H1 (cell line): ENCODE measurements around the gene KCP. TPM values are rescaled to one million over a fixed set of nuclear protein-coding genes. Genes with fewer than 3 reads are reported as not detected.

Experiments
- CTCF ChIA-PET: fragments of 300-600 bp; sonication (Branson Sonifier 250); formaldehyde crosslinking; loops from one replicate; lab custom pipeline; 2021; ENCODE audit not compliant: partially characterized antibody; lab: Charles Lee
- POLR2A ChIA-PET: fragments of 300-600 bp; sonication (Branson Sonifier 250); formaldehyde crosslinking; loops from one replicate; lab custom pipeline; 2021; ENCODE audit warnings: inconsistent platforms; ENCODE audit not compliant: partially characterized antibody; lab: Charles Lee
- DNase-seq, 2 experiments: peaks; one replicate each; pipeline versions ENCODE4 v3.0.0 to v3.0.0-alpha.2; 2010 to 2022; ENCODE audit warnings: low spot score in 2 of 2, low read depth in 1 of 2, mixed read lengths in 1 of 2
- FAIRE-seq: peaks from 2 replicates; lab custom pipeline; 2011; peaks lifted over from hg19 to GRCh38; lab: Jason Lieb, UNC
- H2AFZ ChIP-seq: 2 replicates; pipeline ENCODE4 v1.8.1; 2012; ENCODE audit warnings: low read length, inconsistent platforms
- H2AK5ac ChIP-seq: 2 replicates; pipeline ENCODE4 v1.6.1; 2013; ENCODE audit warnings: low read depth, low read length
- H2BK120ac ChIP-seq: replicated peaks from 2 replicates; pipeline ENCODE3; 2013; ENCODE audit warnings: low read depth, low read length, inconsistent platforms
- H2BK12ac ChIP-seq: 2 replicates; pipeline ENCODE4 v1.6.1; 2013; ENCODE audit warnings: low read depth, low read length
- H2BK15ac ChIP-seq: 2 replicates; pipeline ENCODE4 v1.6.1; 2013; ENCODE audit warnings: low read length
- H2BK20ac ChIP-seq: 2 replicates; pipeline ENCODE4 v1.6.1; 2013; ENCODE audit warnings: low read length
- H2BK5ac ChIP-seq: 2 replicates; pipeline ENCODE4 v1.6.1; 2013; ENCODE audit warnings: low read depth, low read length
- H3K14ac ChIP-seq: 2 replicates; pipeline ENCODE4 v1.6.1; 2013; ENCODE audit warnings: inconsistent platforms; ENCODE audit not compliant: insufficient read length
- H3K18ac ChIP-seq: 2 replicates; pipeline ENCODE4 v1.6.1; 2013; ENCODE audit warnings: low read length; ENCODE audit errors: extremely low read depth
- H3K23ac ChIP-seq: 2 replicates; pipeline ENCODE4 v1.6.1; 2013; ENCODE audit warnings: inconsistent platforms; ENCODE audit not compliant: insufficient read length
- H3K23me2 ChIP-seq: 2 replicates; pipeline ENCODE4 v1.6.1; 2013; ENCODE audit warnings: low read depth, low read length
- H3K27ac ChIP-seq: 2 replicates; pipeline ENCODE4 v1.6.1; 2011; ENCODE audit warnings: low read depth, low read length, inconsistent platforms
- H3K27me3 ChIP-seq, 4 experiments: replicated peaks in 1 of 4; 1 replicate in 1 of 4; 2 replicates in 3 of 4; pipeline versions ENCODE4 v1.6.1 to v1.8.1; 2011 to 2013; ENCODE audit warnings: low read length in 3 of 4, mild to moderate bottlenecking in 3 of 4, inconsistent platforms in 2 of 4, mixed read lengths in 2 of 4, moderate library complexity in 1 of 4; ENCODE audit not compliant: control insufficient read depth in 3 of 4, insufficient read depth in 3 of 4; ENCODE audit errors: extremely low read depth in 1 of 4
- H3K36me3 ChIP-seq, 4 experiments: 2 replicates each; pipeline versions ENCODE4 v1.6.1 to v1.8.1; 2011 to 2013; ENCODE audit warnings: mild to moderate bottlenecking in 4 of 4, low read length in 3 of 4, moderate library complexity in 2 of 4, control low read depth in 1 of 4, inconsistent platforms in 1 of 4; ENCODE audit not compliant: insufficient read depth in 4 of 4, control insufficient read depth in 2 of 4
- H3K4ac ChIP-seq: replicated peaks from 2 replicates; pipeline ENCODE3; 2013; ENCODE audit warnings: low read length, low read depth, mixed read lengths, inconsistent platforms; ENCODE audit not compliant: insufficient read length
- H3K4me1 ChIP-seq, 4 experiments: replicated peaks in 1 of 4; 1 replicate in 1 of 4; 2 replicates in 3 of 4; pipeline versions ENCODE4 v1.6.1 to v1.8.1; 2011 to 2013; ENCODE audit warnings: low read length in 3 of 4, inconsistent platforms in 2 of 4, mixed read lengths in 1 of 4; ENCODE audit not compliant: insufficient read depth in 4 of 4, control insufficient read depth in 3 of 4
- H3K4me2 ChIP-seq, 2 experiments: 2 replicates each; pipeline versions ENCODE4 v1.6.1 to v1.8.1; 2011 to 2013; ENCODE audit warnings: low read depth in 2 of 2, low read length in 2 of 2, control low read depth in 1 of 2, inconsistent platforms in 1 of 2, mild to moderate bottlenecking in 1 of 2; ENCODE audit not compliant: insufficient read depth in 1 of 2
- H3K4me3 ChIP-seq, 4 experiments: fragments of 200-600, 300-600 bp in 1 of 4; sonication (generic), shearing (Covaris generic), sonication (Bioruptor Twin) in 1 of 4; 2 replicates each; pipeline versions ENCODE4 v1.5.1 to v1.8.1; 2011 to 2016; ENCODE audit warnings: low read length in 4 of 4, low read depth in 3 of 4, control low read depth in 2 of 4, inconsistent platforms in 2 of 4, mild to moderate bottlenecking in 2 of 4, mixed read lengths in 1 of 4, moderate library complexity in 1 of 4; ENCODE audit not compliant: insufficient read depth in 2 of 4; ENCODE audit errors: extremely low read depth in 1 of 4
- H3K56ac ChIP-seq: replicated peaks from 2 replicates; pipeline ENCODE3; 2013; ENCODE audit warnings: low read depth, mild to moderate bottlenecking, mixed read lengths, low read length, inconsistent platforms; ENCODE audit not compliant: insufficient read length
- H3K79me1 ChIP-seq: 2 replicates; pipeline ENCODE4 v1.6.1; 2013; ENCODE audit warnings: low read depth, low read length, control low read depth
- H3K79me2 ChIP-seq, 2 experiments: 2 replicates each; pipeline versions ENCODE4 v1.6.1 to v1.8.1; 2012 to 2013; ENCODE audit warnings: low read length in 2 of 2, mild to moderate bottlenecking in 2 of 2, inconsistent platforms in 1 of 2; ENCODE audit not compliant: insufficient read depth in 2 of 2, control insufficient read depth in 1 of 2
- H3K9ac ChIP-seq, 4 experiments: replicated peaks in 1 of 4; 1 replicate in 1 of 4; 2 replicates in 3 of 4; pipeline versions ENCODE4 v1.6.1 to v1.8.1; 2011 to 2013; ENCODE audit warnings: low read depth in 3 of 4, low read length in 3 of 4, control low read depth in 2 of 4, mild to moderate bottlenecking in 2 of 4, moderate library complexity in 2 of 4, inconsistent platforms in 1 of 4; ENCODE audit errors: extremely low read depth in 1 of 4
- H3K9me3 ChIP-seq, 2 experiments: 2 replicates each; pipeline versions ENCODE4 v1.6.1 to v1.8.1; 2012 to 2013; ENCODE audit warnings: mild to moderate bottlenecking in 2 of 2, moderate library complexity in 2 of 2, control low read depth in 1 of 2, inconsistent platforms in 1 of 2, low read depth in 1 of 2, low read length in 1 of 2, mixed read lengths in 1 of 2; ENCODE audit not compliant: insufficient read depth in 2 of 2
- H4K20me1 ChIP-seq, 2 experiments: replicated peaks in 1 of 2; 2 replicates each; pipeline versions ENCODE3 to v1.8.1; 2011 to 2013; ENCODE audit warnings: inconsistent platforms in 2 of 2, low read length in 2 of 2, mild to moderate bottlenecking in 1 of 2; ENCODE audit not compliant: insufficient read depth in 2 of 2, control insufficient read depth in 1 of 2
- H4K5ac ChIP-seq: 2 replicates; pipeline ENCODE4 v1.6.1; 2013; ENCODE audit warnings: low read length, low read depth, mixed read lengths, inconsistent platforms; ENCODE audit not compliant: insufficient read length
- H4K8ac ChIP-seq: 2 replicates; pipeline ENCODE4 v1.8.0; 2013; ENCODE audit warnings: mild to moderate bottlenecking, moderate library complexity, low read length, inconsistent platforms; ENCODE audit not compliant: insufficient read depth; ENCODE audit errors: extremely low read depth
- H4K91ac ChIP-seq: replicated peaks from 2 replicates; pipeline ENCODE3; 2013; ENCODE audit warnings: low read length, mixed read lengths, inconsistent platforms; ENCODE audit not compliant: insufficient read length
- EZH2 ChIP-seq: fragments of 200-600 bp; sonication (generic); IDR thresholded peaks from 2 replicates; pipeline ENCODE4 v1.7.1; 2012; ENCODE audit warnings: low read depth, mild to moderate bottlenecking, moderate library complexity, low read length, inconsistent platforms; ENCODE audit not compliant: severe bottlenecking
- JUN ChIP-seq: IDR thresholded peaks from 2 replicates; pipeline ENCODE4 v1.6.1; 2011; ENCODE audit warnings: low read depth, mild to moderate bottlenecking, improper control_type of control experiment, low read length
- MAX ChIP-seq: IDR thresholded peaks from 2 replicates; pipeline ENCODE4 v1.6.1; 2012; ENCODE audit warnings: inconsistent platforms
- NRF1 ChIP-seq: IDR thresholded peaks from 2 replicates; pipeline ENCODE4 v1.6.1; 2011; ENCODE audit warnings: mild to moderate bottlenecking, low read depth, low read length, improper control_type of control experiment
- WGBS, 2 experiments: shearing (Covaris generic) in 1 of 2; methylation state at CpG; one replicate each; pipeline versions ENCODE4 v1.1.6 to v1.1.7; 2013 to 2015; ENCODE audit warnings: low lambda C conversion rate in 2 of 2, mixed read lengths in 2 of 2, inconsistent platforms in 1 of 2, low coverage in 1 of 2, missing lambda C conversion rate in 1 of 2; ENCODE audit not compliant: insufficient replicate concordance in 2 of 2, insufficient coverage in 1 of 2, insufficient read length in 1 of 2; ENCODE audit errors: extremely low coverage in 1 of 2, missing lambda C conversion rate in 1 of 2; 5-methylcytosine and 5-hydroxymethylcytosine counted together
- polyA plus RNA-seq, 7 experiments: library from polyadenylated mRNA; depleted of rRNA in 3 of 7; stranded (reverse) in 5 of 7; unstranded in 2 of 7; fragments of >200 nt in 5 of 7; fragments of 200-250 nt in 2 of 7; gene quantifications; 1 replicate in 5 of 7; 2 replicates in 1 of 7; 4 replicates in 1 of 7; pipeline versions ENCODE4 v1.2.1 to v1.2.3, GENCODE V29; 2011 to 2013; ENCODE audit warnings: missing spikeins in 2 of 7, mixed read lengths in 2 of 7
- total RNA-seq: library from RNA; stranded (reverse); fragmentation: NEBNext Ultra II Directional; extraction: Animal tissue kit (Norgen Biotek cat#: 25700); gene quantifications from 2 replicates; pipeline ENCODE4 v1.2.1, GENCODE V29; 2021

KCP gene
- total and polyA plus RNA-seq, 2 of the 8 experiments (the other 6 are each of a cell fraction or from before 2014, with no cell fraction given) = 1.3 to 2.0 TPM

GRCh38 chr7:128941946-128942526 lies 31.5 kb upstream of the KCP start:
- no peak overlapping the region for H2BK120ac ChIP-seq
- no peak overlapping the region for H4K91ac ChIP-seq
- H2BK20ac ChIP-seq = no peak overlapping the region
- H2AK5ac ChIP-seq = no peak overlapping the region
- no peak overlapping the region for H3K4me3 ChIP-seq
- peaks cover 19 to 40% (median 31%) of the 10 kb centered on the region in 4 experiments for H3K27me3 ChIP-seq
- H3K56ac ChIP-seq = no peak overlapping the region
- WGBS, 2 experiments = 97% methylated on average over 10 of the region's 16 CpGs; no CpG with 5 or more reads in 1 of the 2 experiments
- no peak overlapping the region for H2BK12ac ChIP-seq
- no peaks in the 10 kb centered on the region for H3K79me2 ChIP-seq
- H3K23ac ChIP-seq = no peak overlapping the region
- H3K14ac ChIP-seq = no peak overlapping the region
- no peak overlapping the region for H2BK5ac ChIP-seq
- no peak for TF ChIP-seq MAX
- TF ChIP-seq EZH2 = no peak
- TF ChIP-seq NRF1 = no peak
- TF ChIP-seq JUN = no peak
- TF ChIP-seq, all 59 proteins: peak for 0
- Histone ChIP-seq H2BK15ac (no peak overlapping the region), H3K27ac (no peak overlapping the region), H3K4ac (no peak overlapping the region), H3K36me3 (no peaks in the 10 kb centered on the region), H4K5ac (no peak overlapping the region), H3K18ac (no peak overlapping the region), H3K23me2 (peaks cover 13% of the 10 kb centered on the region; the same call in 1 of the 2 replicates), H3K4me1 (peaks cover 0 to 7% (median 3%) of the 10 kb centered on the region in 4 experiments; a peak in 2 of 7 replicates), H4K20me1 (peaks cover 0 to 3% of the 10 kb centered on the region in 2 experiments), H3K79me1 (no peaks in the 10 kb centered on the region), H3K9me3 (no peaks in the 10 kb centered on the region), H4K8ac (no peak overlapping the region), H3K4me2 (no peak overlapping the region), H2AFZ (no peak overlapping the region), H3K9ac (no peak overlapping the region)
- FAIRE-seq (no peak), DNase-seq (peak in 1 of 2 experiments; percentile 41)
- ChIA-PET CTCF (interaction anchor here (0.8 to 2.1 kb wide), 6 partner anchors 13 to 149 kb away, joined by 3 to 6 read pairs (median 4); partner anchors contain the start of gene KCP), POLR2A (no interaction called here)
